Smooth muscle cell (in vitro differentiated cells): ENCODE measurements around the gene TNNI3K. TPM values are rescaled to one million over a fixed set of nuclear protein-coding genes. Genes with fewer than 3 reads are reported as not detected.

Source experiments
- DNase-seq: peaks from one replicate; lab custom pipeline; 2025; ENCODE audit not compliant: unreplicated experiment; lab: John Stamatoyannopoulos, UW
- H2AFZ ChIP-seq: fragments of 200-600 bp; sonication (generic); 2 replicates; pipeline ENCODE4 v1.6.0; 2016; ENCODE audit warnings: antibody characterized with exemption, low read depth, mild to moderate bottlenecking
- H3F3A ChIP-seq: fragments of 200-600 bp; sonication (generic); 2 replicates; pipeline ENCODE4 v1.6.0; 2017; ENCODE audit warnings: antibody characterized with exemption, low read depth
- H3K27ac ChIP-seq: fragments of 200-600 bp; sonication (generic); 2 replicates; pipeline ENCODE4 v1.5.1; 2016; ENCODE audit warnings: low read depth, mild to moderate bottlenecking
- H3K27me3 ChIP-seq: fragments of 200-600 bp; sonication (generic); 2 replicates; pipeline ENCODE4 v1.6.1; 2016; ENCODE audit warnings: low read depth, mild to moderate bottlenecking
- H3K36me3 ChIP-seq: fragments of 200-600 bp; sonication (generic); 2 replicates; pipeline ENCODE4 v1.5.1; 2016; ENCODE audit warnings: low read depth
- H3K4me1 ChIP-seq: fragments of 200-600 bp; sonication (generic); 2 replicates; pipeline ENCODE4 v1.5.1; 2016; ENCODE audit warnings: low read depth
- H3K4me2 ChIP-seq: fragments of 200-600 bp; sonication (generic); 2 replicates; pipeline ENCODE4 v1.6.0; 2016; ENCODE audit warnings: mild to moderate bottlenecking
- H3K4me3 ChIP-seq: fragments of 200-600 bp; sonication (generic); 2 replicates; pipeline ENCODE4 v1.5.1; 2016; ENCODE audit warnings: mild to moderate bottlenecking
- H3K79me2 ChIP-seq: fragments of 200-600 bp; sonication (generic); 2 replicates; pipeline ENCODE4 v1.6.0; 2016; ENCODE audit warnings: low read depth, mild to moderate bottlenecking
- H3K9ac ChIP-seq: fragments of 200-600 bp; sonication (generic); 2 replicates; pipeline ENCODE4 v1.6.0; 2016; ENCODE audit warnings: low read depth
- H3K9me3 ChIP-seq: fragments of 200-600 bp; sonication (generic); replicated peaks from 2 replicates; pipeline ENCODE4 v1.5.1; 2016; ENCODE audit warnings: low read depth
- H4K20me1 ChIP-seq: fragments of 200-600 bp; sonication (generic); 2 replicates; pipeline ENCODE4 v1.6.0; 2016; ENCODE audit warnings: low read depth
- CTCF ChIP-seq: fragments of 200-600 bp; sonication (generic); IDR thresholded peaks from 2 replicates; pipeline ENCODE4 v1.5.1; 2017; ENCODE audit warnings: borderline replicate concordance, mild to moderate bottlenecking, antibody characterized with exemption; ENCODE audit not compliant: insufficient read depth, poor library complexity, severe bottlenecking
- WGBS: methylation state at CpG from one replicate; pipeline ENCODE4 v1.1.7; 2016; ENCODE audit warnings: low lambda C conversion rate; 5-methylcytosine and 5-hydroxymethylcytosine counted together
- polyA plus RNA-seq: library from polyadenylated mRNA; unstranded; fragments of >200 nt; fragmentation: Nextera tagmentation; extraction: Ambion mirVana; gene quantifications from 2 replicates; pipeline ENCODE4 v1.2.1, GENCODE V29; 2016
- total RNA-seq: library from RNA; depleted of rRNA; stranded (reverse); fragments of >200 nt; gene quantifications from 2 replicates; pipeline ENCODE4 v1.2.3, GENCODE V29; 2014

The TNNI3K gene
- total and polyA plus RNA-seq, 2 experiments from 2014 or later = 0.55 to 9.6 TPM

GRCh38 chr1:74571493-74571800 is 336.3 kb downstream of the TNNI3K start:
- H2AFZ ChIP-seq = no peak overlapping the region
- WGBS = 89% methylated on average over 8 of the region's 8 CpGs
- no peak overlapping the region for H3K9ac ChIP-seq
- no peak for TF ChIP-seq CTCF
- no peak overlapping the region for H3K4me2 ChIP-seq
- no peaks in the 10 kb centered on the region for H3K36me3 ChIP-seq
- no peaks in the 10 kb centered on the region for H3F3A ChIP-seq
- no peaks in the 10 kb centered on the region for H4K20me1 ChIP-seq
- DNase-seq = no peak
- no peaks in the 10 kb centered on the region for H3K79me2 ChIP-seq
- H3K4me3 ChIP-seq = no peak overlapping the region
- H3K9me3 ChIP-seq = no peaks in the 10 kb centered on the region
- H3K4me1 ChIP-seq = no peaks in the 10 kb centered on the region
- H3K27me3 ChIP-seq = no peaks in the 10 kb centered on the region
- H3K27ac ChIP-seq = no peak overlapping the region

GRCh38 chr1:74571891-74572290 is 336.7 kb downstream of the TNNI3K start:
- no peaks in the 10 kb centered on the region for H3K9me3 ChIP-seq
- H3K4me1 ChIP-seq = no peaks in the 10 kb centered on the region
- no peaks in the 10 kb centered on the region for H4K20me1 ChIP-seq
- no peaks in the 10 kb centered on the region for H3K36me3 ChIP-seq
- 83% methylated on average over 6 of the region's 6 CpGs for WGBS
- H3K27ac ChIP-seq = no peak overlapping the region
- no peak overlapping the region for H3K9ac ChIP-seq
- no peaks in the 10 kb centered on the region for H3K79me2 ChIP-seq
- H3K4me2 ChIP-seq = no peak overlapping the region
- no peaks in the 10 kb centered on the region for H3K27me3 ChIP-seq
- H3K4me3 ChIP-seq = no peak overlapping the region
- no peak for DNase-seq
- no peak overlapping the region for H2AFZ ChIP-seq
- no peak for TF ChIP-seq CTCF
- no peaks in the 10 kb centered on the region for H3F3A ChIP-seq

GRCh38 chr1:74578101-74578500 is 342.9 kb downstream of the TNNI3K start:
- no peaks in the 10 kb centered on the region for H3K27me3 ChIP-seq
- H3K4me2 ChIP-seq = no peak overlapping the region
- TF ChIP-seq CTCF = no peak
- H3F3A ChIP-seq = no peaks in the 10 kb centered on the region
- DNase-seq = no peak
- no peak overlapping the region for H3K27ac ChIP-seq
- H3K9ac ChIP-seq = no peak overlapping the region
- no peak overlapping the region for H2AFZ ChIP-seq
- H3K4me1 ChIP-seq = no peaks in the 10 kb centered on the region
- H3K9me3 ChIP-seq = no peaks in the 10 kb centered on the region
- H3K4me3 ChIP-seq = no peak overlapping the region
- H4K20me1 ChIP-seq = no peaks in the 10 kb centered on the region
- no peaks in the 10 kb centered on the region for H3K79me2 ChIP-seq
- WGBS = 96% methylated on average over 2 of the region's 2 CpGs
- H3K36me3 ChIP-seq = no peaks in the 10 kb centered on the region

- H3K27ac ChIP-seq = no peak overlapping the region
- H3K27me3 ChIP-seq = no peaks in the 10 kb centered on the region
- H3K79me2 ChIP-seq = no peaks in the 10 kb centered on the region
- DNase-seq = no peak
- H3K36me3 ChIP-seq = no peaks in the 10 kb centered on the region
- H3F3A ChIP-seq = no peaks in the 10 kb centered on the region
- H2AFZ ChIP-seq = no peak overlapping the region
- H3K9me3 ChIP-seq = no peaks in the 10 kb centered on the region
- H3K9ac ChIP-seq = no peak overlapping the region
- TF ChIP-seq CTCF = no peak
- no peak overlapping the region for H3K4me2 ChIP-seq
- H4K20me1 ChIP-seq = no peaks in the 10 kb centered on the region
- no peak overlapping the region for H3K4me3 ChIP-seq
- WGBS = 79% methylated on average over 3 of the region's 3 CpGs
- no peaks in the 10 kb centered on the region for H3K4me1 ChIP-seq
These were observed 344.2 kb downstream of the TNNI3K start for GRCh38 chr1:74579425-74579824.
